ENCODE results near the gene TMX2.

The TMX2 gene

DNA sequence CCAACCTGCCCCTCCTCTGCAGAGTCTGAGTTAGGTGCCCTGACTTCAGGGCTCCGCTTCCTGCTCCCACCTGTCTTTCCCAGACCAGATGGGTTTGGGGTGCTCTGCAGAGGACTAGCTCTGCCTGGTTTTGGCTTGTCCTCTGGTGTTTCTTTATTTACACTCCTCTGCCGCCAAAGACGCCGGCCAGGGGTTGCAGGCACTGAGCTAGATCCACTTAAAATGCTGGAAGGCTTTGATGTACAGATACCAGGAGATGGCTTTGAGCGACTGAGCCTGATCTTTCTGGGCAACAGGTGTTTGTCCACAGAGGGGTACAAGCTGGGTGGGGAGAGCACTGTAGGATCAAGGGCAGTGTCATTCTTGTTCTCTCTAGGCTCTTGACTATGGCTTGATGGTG, 32.8 kb downstream of the TMX2 start:
- Histone ChIP-seq H3K27me3 (ENCODE audit: low read depth, low read length) (no peaks in the 10 kb centered on the region), H3K79me2 (ENCODE audit: low read length) (peaks cover 23% of the 10 kb centered on the region), H3K4me1 (ENCODE audit: low read length) (peaks cover 12% of the 10 kb centered on the region), H3K36me3 (replicated peaks; ENCODE audit: low read depth, low read length) (peaks cover 42% of the 10 kb centered on the region), H3K9me3 (ENCODE audit: insufficient read depth, low read length) (no peaks in the 10 kb centered on the region), H4K20me1 (ENCODE audit: insufficient read depth, low read length) (0 out of 2 replicates have a peak, but pooled peaks cover 4% of the 10 kb centered on the region), H3K9ac (ENCODE audit: low read length) (no peak overlapping the region), H3K27ac (ENCODE audit: low read length) (no peak overlapping the region), H3K4me3 (ENCODE audit: low read length) (no peak overlapping the region), H3K4me2 (ENCODE audit: low read length) (no peak overlapping the region), H2AFZ (ENCODE audit: low read depth, low read length) (no peak overlapping the region)
- TF ChIP-seq CTCF (IDR thresholded peaks at IDR 0.05; ENCODE audit: low read depth, low read length), result no peak
- no peak for TF ChIP-seq EZH2phosphoT487 (IDR thresholded peaks at IDR 0.05; ENCODE audit: low read depth)

GRCh38 chr11:57746920-57747319, 34.5 kb downstream of the TMX2 start:
- peaks cover 42% of the 10 kb centered on the region for H3K36me3 ChIP-seq (replicated peaks; ENCODE audit: low read depth, low read length)
- H3K27ac ChIP-seq (ENCODE audit: low read length), result no peak overlapping the region
- H3K4me2 ChIP-seq (ENCODE audit: low read length), result no peak overlapping the region

DNA sequence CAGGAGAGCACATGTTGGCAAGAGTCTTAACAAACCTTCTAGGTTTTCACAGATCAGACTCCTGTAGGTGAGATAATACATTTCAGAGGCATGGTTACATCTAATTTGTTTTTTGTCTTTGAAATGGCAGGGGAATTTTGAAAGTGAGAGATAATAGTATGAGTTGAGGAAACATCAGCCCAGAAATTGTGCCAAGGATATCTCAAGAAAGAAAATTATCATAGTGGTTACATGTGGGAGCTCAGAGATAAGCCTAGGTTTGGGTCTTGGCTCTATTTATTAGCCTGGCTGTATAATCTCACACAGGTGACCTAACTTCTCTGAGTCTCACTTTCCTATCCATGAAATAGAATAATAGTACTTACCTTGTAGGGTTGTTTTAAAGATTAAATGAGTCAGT, 38.8 kb downstream of the TMX2 start:
- Histone ChIP-seq H2AFZ (ENCODE audit: low read depth, low read length) (no peak overlapping the region), H3K36me3 (replicated peaks; ENCODE audit: low read depth, low read length) (peaks cover 7% of the 10 kb centered on the region), H3K4me3 (ENCODE audit: low read length) (no peak overlapping the region), H3K4me2 (ENCODE audit: low read length) (no peak overlapping the region), H4K20me1 (ENCODE audit: insufficient read depth, low read length) (no peaks in the 10 kb centered on the region), H3K79me2 (ENCODE audit: low read length) (no peaks in the 10 kb centered on the region), H3K27me3 (ENCODE audit: low read depth, low read length) (no peaks in the 10 kb centered on the region), H3K9me3 (ENCODE audit: insufficient read depth, low read length) (no peaks in the 10 kb centered on the region), H3K27ac (ENCODE audit: low read length) (no peak overlapping the region), H3K9ac (ENCODE audit: low read length) (no peak overlapping the region), H3K4me1 (ENCODE audit: low read length) (no peaks in the 10 kb centered on the region)
- TF ChIP-seq EZH2phosphoT487 (IDR thresholded peaks at IDR 0.05; ENCODE audit: low read depth) (no peak), CTCF (IDR thresholded peaks at IDR 0.05; ENCODE audit: low read depth, low read length) (no peak)

More at GRCh38 chr11:57746920-57747319, 34.5 kb downstream of the TMX2 start:
- Histone ChIP-seq H4K20me1 (ENCODE audit: insufficient read depth, low read length) (0 out of 2 replicates have a peak, but pooled peaks cover 4% of the 10 kb centered on the region), H3K27me3 (ENCODE audit: low read depth, low read length) (no peaks in the 10 kb centered on the region), H3K4me3 (ENCODE audit: low read length) (no peak overlapping the region), H3K9ac (ENCODE audit: low read length) (no peak overlapping the region), H3K79me2 (ENCODE audit: low read length) (peaks cover 19% of the 10 kb centered on the region), H3K4me1 (ENCODE audit: low read length) (peaks cover 7% of the 10 kb centered on the region), H2AFZ (ENCODE audit: low read depth, low read length) (no peak overlapping the region), H3K9me3 (ENCODE audit: insufficient read depth, low read length) (no peaks in the 10 kb centered on the region)
- no peak for TF ChIP-seq CTCF (IDR thresholded peaks at IDR 0.05; ENCODE audit: low read depth, low read length)
- no peak for TF ChIP-seq EZH2phosphoT487 (IDR thresholded peaks at IDR 0.05; ENCODE audit: low read depth)

DNA sequence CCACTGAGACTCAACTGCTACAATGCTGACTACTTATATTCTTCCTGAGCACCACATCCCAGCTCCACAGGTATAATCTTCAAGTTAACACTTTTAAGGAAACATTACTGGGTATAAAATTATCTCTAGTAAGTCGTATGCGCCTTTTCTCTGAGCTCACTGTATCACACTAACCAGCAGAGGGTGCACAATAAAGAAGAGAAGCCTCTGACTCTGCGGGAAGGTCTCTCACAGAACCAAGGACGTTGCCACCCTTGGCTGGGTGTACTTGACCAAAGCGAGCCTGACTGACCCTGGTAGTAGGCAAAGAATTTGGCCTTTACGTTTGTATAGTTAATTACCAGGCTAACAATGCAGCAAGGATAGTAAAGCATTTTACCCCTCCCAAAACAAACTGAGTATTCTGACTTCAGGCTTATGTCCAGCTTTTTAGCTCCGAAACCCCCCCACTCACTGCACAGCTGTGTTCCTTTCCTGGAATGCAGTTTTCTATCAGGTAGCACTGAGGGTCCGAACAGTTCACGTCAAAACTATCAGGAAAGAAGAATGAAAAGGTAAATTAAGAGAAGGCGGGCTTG, 39.4 kb downstream of the TMX2 start, which contains the start of gene BTBD18:
TSS of gene BTBD18 (minus strand) at position 144 of the 578 bp plus-strand sequence. CDS start 631 bp downstream, outside the sequence.
- peak; percentile 61 for TF ChIP-seq CTCF (IDR thresholded peaks at IDR 0.05; ENCODE audit: low read depth, low read length)
- TF ChIP-seq EZH2phosphoT487 (IDR thresholded peaks at IDR 0.05; ENCODE audit: low read depth), result no peak
- H3K27me3 ChIP-seq (ENCODE audit: low read depth, low read length), result no peaks in the 10 kb centered on the region
- no peak within 1 kb of the TSS for H3K9ac ChIP-seq (ENCODE audit: low read length)
- no peak within 1 kb of the TSS for H3K27ac ChIP-seq (ENCODE audit: low read length)
- H3K36me3 ChIP-seq (replicated peaks; ENCODE audit: low read depth, low read length), result peaks cover 4% of the 10 kb centered on the region
- H3K4me2 ChIP-seq (ENCODE audit: low read length), result no peak within 1 kb of the TSS
- H3K4me1 ChIP-seq (ENCODE audit: low read length), result no peaks in the 10 kb centered on the region
- no peaks in the 10 kb centered on the region for H4K20me1 ChIP-seq (ENCODE audit: insufficient read depth, low read length)
- no peaks in the 10 kb centered on the region for H3K79me2 ChIP-seq (ENCODE audit: low read length)
- H3K4me3 ChIP-seq (ENCODE audit: low read length), result no peak within 1 kb of the TSS
- H2AFZ ChIP-seq (ENCODE audit: low read depth, low read length), result no peak within 1 kb of the TSS
- H3K9me3 ChIP-seq (ENCODE audit: insufficient read depth, low read length), result no peaks in the 10 kb centered on the region

All from OCI-LY3 (cell line).